Transverse colon (tissue), 4 donors: ENCODE measurements around the gene SPINK5. TPM values are rescaled to one million over a fixed set of nuclear protein-coding genes. Genes with fewer than 3 reads are reported as not detected.

ENCODE experiments used
- DNase-seq: peaks from one replicate; pipeline ENCODE4 v3.0.0-alpha.2; 2019
- H3K27ac ChIP-seq, 4 donors: fragments of 200-600 bp; sonication (generic); 2 replicates each; pipeline ENCODE4 v1.5.1; 2016 to 2018; ENCODE audit warnings: inconsistent platforms in 4 of 4
- H3K27me3 ChIP-seq: fragments of 200-600 bp; sonication (generic); 2 replicates; pipeline ENCODE4 v1.5.1; 2017; ENCODE audit warnings: inconsistent platforms
- H3K36me3 ChIP-seq, 4 donors: fragments of 200-600 bp; sonication (generic); 2 replicates each; pipeline ENCODE4 v1.5.1; 2017 to 2019; ENCODE audit warnings: inconsistent platforms in 4 of 4
- H3K4me1 ChIP-seq, 4 donors: fragments of 200-600 bp; sonication (generic); 2 replicates each; pipeline ENCODE4 v1.5.1; 2017 to 2020; ENCODE audit warnings: inconsistent platforms in 4 of 4
- H3K4me3 ChIP-seq, 4 donors: fragments of 200-600 bp; sonication (generic); 1 replicate in 1 of 4; 2 replicates in 3 of 4; pipeline versions ENCODE4 v1.5.1 to v1.6.1; 2017 to 2019; ENCODE audit warnings: inconsistent platforms in 4 of 4
- H3K9me3 ChIP-seq, 2 donors: fragments of 200-600 bp; sonication (generic); 2 replicates each; pipeline ENCODE4 v1.5.1; 2017 to 2019; ENCODE audit warnings: inconsistent platforms in 2 of 2
- CTCF ChIP-seq, 5 experiments: fragments of 200-600 bp in 3 of 5; fragments of 450-650 bp in 2 of 5; sonication (generic) in 3 of 5; IDR thresholded peaks; 1 replicate in 2 of 5; 2 replicates in 3 of 5; pipeline ENCODE4 v1.5.1; 2016 to 2017; ENCODE audit warnings: antibody characterized with exemption in 5 of 5, inconsistent platforms in 3 of 5, mild to moderate bottlenecking in 2 of 5, moderate library complexity in 1 of 5
- EP300 ChIP-seq: sonication (generic); formaldehyde crosslinking; IDR thresholded peaks from one replicate; pipeline ENCODE4 v1.6.1; 2017; ENCODE audit warnings: antibody characterized with exemption, low read depth
- POLR2A ChIP-seq: fragments of 450-650 bp; IDR thresholded peaks from one replicate; pipeline ENCODE4 v1.6.1; 2016; ENCODE audit warnings: antibody characterized with exemption, mild to moderate bottlenecking, moderate library complexity
- POLR2AphosphoS5 ChIP-seq, 3 donors: sonication (generic); formaldehyde crosslinking; IDR thresholded peaks; one replicate each; pipeline ENCODE4 v1.6.1; 2016; ENCODE audit warnings: antibody characterized with exemption in 3 of 3
- WGBS, 2 donors: methylation state at CpG; one replicate each; pipeline ENCODE4 v1.1.5; 2018; ENCODE audit warnings: low coverage in 1 of 2; 5-methylcytosine and 5-hydroxymethylcytosine counted together
- in situ Hi-C, 4 donors: fragments of 200-750 bp; cut with MboI; loops; one replicate each; pipeline versions ENCODE4 v1.15.0 to v1.15.1; 2017; ENCODE audit warnings: low sequenced_read_pairs in 3 of 4, low pct_ligation_motif_present in 1 of 4, low pct_unique_long_range_greater_than_20kb in 1 of 4
- intact Hi-C: fragments of 100-400 bp; cut with DNase I; formaldehyde crosslinking; loops from one replicate; pipeline ENCODE4 v1.15.1; 2023; ENCODE audit warnings: low total_unique reads
- total RNA-seq, 4 donors: library from RNA; depleted of rRNA; stranded (reverse); fragments of >200 nt; gene quantifications; one replicate each; pipeline ENCODE4 v1.1.0, GENCODE V29; 2016

The SPINK5 gene
- total RNA-seq, 4 donors from 2014 or later = 2.6 to 7.1 (median 4.1) TPM

- Histone ChIP-seq H3K27ac (no peak overlapping the region), H3K27me3 (no peaks in the 10 kb centered on the region), H3K9me3 (no peaks in the 10 kb centered on the region), H3K4me3 (no peak overlapping the region), H3K36me3 (no peaks in the 10 kb centered on the region), H3K4me1 (no peaks in the 10 kb centered on the region)
- DNase-seq = no peak
- 72 to 82% methylated on average over 4 of the region's 4 CpGs for WGBS, 2 donors
- in situ Hi-C loops = no loop called here
- intact Hi-C loops = no loop called here
- no peak for TF ChIP-seq POLR2A
- TF ChIP-seq POLR2AphosphoS5 (IDR thresholded peaks at IDR 0.05) = no peak
- no peak for TF ChIP-seq EP300
- no peak for TF ChIP-seq CTCF (IDR thresholded peaks at IDR 0.05)
Measured at GRCh38 chr5:148166550-148167283, 102.9 kb downstream of the SPINK5 start.

GRCh38 chr5:148168246-148168645, 104.5 kb downstream of the SPINK5 start, which contains the start of gene SPINK14:
Gene SPINK14 (plus strand): TSS chr5:148168546. CDS start chr5:148169733, 1,187 bp downstream.
- no peak for TF ChIP-seq EP300
- no peak for TF ChIP-seq CTCF (IDR thresholded peaks at IDR 0.05)
- no peak for TF ChIP-seq POLR2AphosphoS5 (IDR thresholded peaks at IDR 0.05)
- no peak for TF ChIP-seq POLR2A
- DNase-seq = no peak
- Histone ChIP-seq H3K9me3 (no peaks in the 10 kb centered on the region), H3K27ac (no peak within 1 kb of the TSS), H3K4me1 (no peaks in the 10 kb centered on the region), H3K36me3 (no peaks in the 10 kb centered on the region), H3K4me3 (no peak within 1 kb of the TSS), H3K27me3 (no peaks in the 10 kb centered on the region)
- 83 to 100% methylated on average over 1 of the region's 1 CpG for WGBS, 2 donors
- intact Hi-C loops (no loop called here), in situ Hi-C loops (no loop called here)

GRCh38 chr5:148172377-148172776, 108.6 kb downstream of the SPINK5 start:
- 59 to 66% methylated on average over 2 of the region's 2 CpGs for WGBS, 2 donors
- Histone ChIP-seq H3K4me3 (no peak overlapping the region), H3K27me3 (no peaks in the 10 kb centered on the region), H3K4me1 (no peaks in the 10 kb centered on the region), H3K36me3 (no peaks in the 10 kb centered on the region), H3K9me3 (no peaks in the 10 kb centered on the region), H3K27ac (no peak overlapping the region)
- intact Hi-C loops = loop anchor here (10.0 kb wide), 2 partner anchors 202 to 562 kb away; no protein-coding TSS in a partner anchor
- no peak for TF ChIP-seq POLR2AphosphoS5 (IDR thresholded peaks at IDR 0.05)
- no peak for TF ChIP-seq EP300
- no peak for TF ChIP-seq CTCF (IDR thresholded peaks at IDR 0.05)
- TF ChIP-seq POLR2A = no peak
- in situ Hi-C loops = no loop called here
- DNase-seq = no peak

- Histone ChIP-seq H3K4me1 (no peaks in the 10 kb centered on the region), H3K27ac (no peak overlapping the region), H3K4me3 (no peak overlapping the region), H3K9me3 (no peaks in the 10 kb centered on the region), H3K27me3 (no peaks in the 10 kb centered on the region), H3K36me3 (no peaks in the 10 kb centered on the region)
- intact Hi-C loops (loop anchor here (10.0 kb wide), 2 partner anchors 198 to 558 kb away; no protein-coding TSS in a partner anchor), in situ Hi-C loops (loop anchor here (25.0 kb wide), 4 partner anchors 186 to 861 kb away; no protein-coding TSS in a partner anchor)
- no peak for TF ChIP-seq EP300
- WGBS, 2 donors = 37 to 59% methylated on average over 2 of the region's 2 CpGs
- DNase-seq = no peak
Measured at GRCh38 chr5:148176480-148176879, 112.7 kb downstream of the SPINK5 start.
